ENCODE results near the gene POLA1.

Gene POLA1

DNA sequence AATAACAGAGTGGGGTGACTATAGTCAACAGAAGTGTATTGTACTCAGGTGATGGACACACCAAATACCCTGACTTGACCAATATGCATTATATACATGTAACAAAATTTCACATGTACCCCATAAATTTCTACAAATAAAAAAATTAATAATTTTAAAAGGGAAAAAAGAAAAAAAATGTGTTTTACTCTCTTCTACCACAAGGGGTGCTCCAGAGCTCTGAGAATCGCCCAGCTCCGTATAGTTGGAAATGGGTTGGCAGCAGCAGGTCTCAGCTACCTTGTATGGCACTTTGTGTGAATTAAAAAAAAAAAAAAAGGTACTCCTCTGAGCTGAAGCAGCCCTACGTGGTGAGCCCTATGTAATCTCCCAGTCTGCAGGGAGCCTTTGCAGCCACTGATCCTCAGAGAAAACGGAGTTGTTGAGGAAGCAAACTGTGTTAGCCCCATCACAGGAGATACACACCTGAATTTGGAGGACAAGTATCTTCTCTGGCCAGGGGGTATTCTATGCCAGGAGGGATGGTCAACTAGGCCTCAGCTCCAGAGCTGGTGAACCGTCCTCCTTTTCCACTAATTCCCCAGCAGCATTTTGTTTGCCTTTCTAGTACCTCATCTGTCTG lies 17.2 kb upstream of the POLA1 start:
- DNase-seq, result no peak
- in situ Hi-C loops (cut with HindIII; ENCODE audit: low pct_ligation_motif_present, low pct_unique_long_range_greater_than_20kb, low sequenced_read_pairs), result no loop called here

DNA sequence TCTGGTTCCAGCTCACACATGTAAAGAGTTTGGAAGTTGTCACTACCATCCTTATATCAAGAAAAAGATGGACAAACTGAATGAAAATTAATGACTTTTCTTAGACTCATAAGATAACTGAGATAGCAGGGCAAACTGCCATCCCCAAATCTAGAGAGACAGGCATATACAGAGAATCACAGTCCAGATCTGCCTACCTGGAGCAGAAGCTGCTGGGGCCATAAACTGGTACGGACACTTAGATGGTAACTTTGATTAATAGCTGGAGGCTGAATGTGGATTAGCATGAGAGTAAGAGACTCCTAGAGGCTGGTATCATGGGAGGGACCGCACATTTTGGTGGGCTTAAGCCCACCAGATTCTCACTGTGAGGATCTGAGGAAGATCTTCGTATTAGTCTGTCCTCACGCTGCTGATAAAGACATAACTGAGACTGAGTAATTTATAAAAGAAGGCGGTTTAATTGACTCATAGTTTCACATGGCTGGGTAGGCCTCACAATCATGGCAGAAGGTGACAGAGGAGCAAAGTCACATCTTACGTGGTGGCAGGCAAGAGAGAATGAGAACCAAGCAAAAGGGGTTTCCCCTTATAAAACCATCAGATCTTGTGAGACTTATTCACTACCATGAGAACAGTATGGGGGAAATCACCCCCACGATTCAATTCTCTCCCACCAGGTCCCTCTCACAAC lies 10.8 kb upstream of the POLA1 start:
- no peak for DNase-seq

DNA sequence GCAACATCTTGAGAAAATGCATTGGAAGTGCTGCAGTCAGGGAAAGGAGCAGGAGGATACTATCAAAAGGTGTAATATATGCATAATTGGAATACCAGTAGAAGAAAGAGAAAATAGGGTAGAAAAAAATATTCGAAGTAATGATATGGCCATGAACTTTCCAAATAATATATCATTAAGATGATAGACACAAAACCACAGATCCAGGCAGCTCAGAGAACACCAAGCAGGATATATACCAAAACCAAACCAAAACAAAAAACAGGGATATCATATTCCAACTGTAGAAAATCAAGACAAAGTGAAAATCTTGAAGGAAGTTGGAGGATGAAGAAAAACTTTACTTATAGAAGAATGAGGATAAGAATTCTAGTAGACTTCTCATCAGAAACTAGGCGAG lies 9.7 kb upstream of the POLA1 start:
- in situ Hi-C loops (cut with HindIII; ENCODE audit: low pct_ligation_motif_present, low pct_unique_long_range_greater_than_20kb, low sequenced_read_pairs), result no loop called here

More for the DNA sequence above, 10.8 kb upstream of the POLA1 start:
- in situ Hi-C loops (cut with HindIII; ENCODE audit: low pct_ligation_motif_present, low pct_unique_long_range_greater_than_20kb, low sequenced_read_pairs), result no loop called here

DNA sequence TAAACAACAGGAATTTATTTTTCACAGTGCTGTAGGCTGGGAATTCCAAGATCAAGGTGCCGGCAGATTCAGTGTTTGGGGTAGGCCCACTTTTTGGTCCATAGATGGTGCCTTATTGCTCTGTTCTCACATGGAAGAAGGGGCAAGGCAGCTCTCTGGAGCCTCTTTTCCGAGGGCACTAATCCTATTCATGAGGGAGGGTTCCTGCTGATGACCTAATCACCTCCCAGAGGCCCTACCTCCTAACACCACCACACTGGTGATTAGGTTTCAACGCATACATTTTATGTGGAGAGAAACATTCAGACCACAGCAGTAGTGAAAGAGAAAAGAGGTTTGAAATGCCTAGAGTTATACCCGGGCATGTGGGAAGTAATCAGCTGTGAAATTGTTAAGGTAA lies 1.4 kb upstream of the POLA1 start:
- in situ Hi-C loops (cut with HindIII; ENCODE audit: low pct_ligation_motif_present, low pct_unique_long_range_greater_than_20kb, low sequenced_read_pairs), result no loop called here
- no peak for DNase-seq

More for the DNA sequence above, 9.7 kb upstream of the POLA1 start:
- no peak for DNase-seq

GRCh38 chrX:24694825-24695224 lies 1.1 kb downstream of the POLA1 start:
- in situ Hi-C loops (cut with HindIII; ENCODE audit: low pct_ligation_motif_present, low pct_unique_long_range_greater_than_20kb, low sequenced_read_pairs), result no loop called here
- DNase-seq, result no peak

GRCh38 chrX:24696294-24696693 lies 2.6 kb downstream of the POLA1 start:
- in situ Hi-C loops (cut with HindIII; ENCODE audit: low pct_ligation_motif_present, low pct_unique_long_range_greater_than_20kb, low sequenced_read_pairs), result no loop called here
- DNase-seq, result no peak

GRCh38 chrX:24702362-24703184 lies 8.9 kb downstream of the POLA1 start:
- in situ Hi-C loops (cut with HindIII; ENCODE audit: low pct_ligation_motif_present, low pct_unique_long_range_greater_than_20kb, low sequenced_read_pairs), result no loop called here
- no peak for DNase-seq

GRCh38 chrX:24703185-24703494 lies 9.4 kb downstream of the POLA1 start:
- no peak for DNase-seq
- in situ Hi-C loops (cut with HindIII; ENCODE audit: low pct_ligation_motif_present, low pct_unique_long_range_greater_than_20kb, low sequenced_read_pairs), result no loop called here

DNA sequence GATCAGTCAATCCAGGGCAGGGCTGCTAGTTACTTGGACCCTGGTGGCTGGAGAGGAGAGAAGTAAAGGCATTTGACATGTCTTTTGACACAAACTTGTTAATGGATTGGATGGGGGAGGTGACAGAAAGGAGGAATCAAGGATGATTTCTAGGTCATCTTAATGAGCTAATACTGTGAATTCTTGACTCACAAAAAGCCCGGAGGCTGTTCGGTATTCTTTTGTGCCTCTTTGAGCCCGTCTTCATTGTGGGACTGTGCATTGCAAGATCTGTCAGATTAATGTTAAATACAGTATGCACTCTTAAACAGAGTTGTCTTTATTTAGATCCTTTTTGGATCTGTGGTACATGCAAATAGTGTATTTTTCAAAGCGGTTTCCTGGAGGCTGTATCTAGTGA lies 25.1 kb downstream of the POLA1 start:
- in situ Hi-C loops (cut with HindIII; ENCODE audit: low pct_ligation_motif_present, low pct_unique_long_range_greater_than_20kb, low sequenced_read_pairs), result no loop called here
- DNase-seq, result no peak

DNA sequence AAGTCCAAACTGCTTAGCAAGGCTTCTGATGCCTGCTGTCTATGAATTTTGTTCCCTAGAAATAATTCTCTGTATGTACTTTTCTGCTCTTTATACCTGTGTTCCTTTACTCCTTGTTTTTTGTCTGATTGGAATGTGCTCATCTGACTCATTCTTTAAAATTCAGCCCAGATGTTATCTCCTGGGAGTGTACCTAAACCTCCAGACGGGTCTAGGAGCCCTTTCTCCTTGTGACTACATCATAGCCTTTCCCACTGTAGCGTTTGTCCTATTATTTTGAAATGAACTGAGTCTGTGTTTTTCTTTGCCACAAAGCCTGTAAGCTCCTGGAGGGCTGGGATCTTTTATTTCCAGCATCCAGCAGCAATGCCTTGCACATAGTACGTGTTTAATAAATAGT lies 26.3 kb downstream of the POLA1 start:
- in situ Hi-C loops (cut with HindIII; ENCODE audit: low pct_ligation_motif_present, low pct_unique_long_range_greater_than_20kb, low sequenced_read_pairs), result no loop called here
- no peak for DNase-seq

DNA sequence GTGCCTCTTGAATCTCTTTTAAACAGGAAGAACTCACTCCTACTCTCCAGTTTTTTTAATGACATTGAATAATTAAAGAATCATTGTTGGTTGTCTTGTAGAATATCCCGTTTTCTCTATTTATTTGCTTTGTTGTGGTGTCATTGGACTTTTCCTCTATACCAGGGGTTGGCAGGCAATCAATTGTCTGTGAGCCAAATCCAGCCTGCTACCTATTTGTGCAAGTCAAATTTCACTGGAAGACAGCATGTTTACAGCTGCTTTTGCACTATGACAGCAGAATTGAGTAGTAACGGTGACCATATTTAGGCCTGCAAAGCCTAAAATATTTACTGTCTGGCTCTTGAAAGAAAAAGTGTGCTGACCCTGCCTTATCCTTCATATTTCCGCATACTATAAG lies 34.8 kb downstream of the POLA1 start:
- in situ Hi-C loops (cut with HindIII; ENCODE audit: low pct_ligation_motif_present, low pct_unique_long_range_greater_than_20kb, low sequenced_read_pairs), result no loop called here
- DNase-seq, result no peak

GRCh38 chrX:24732766-24733500 lies 39.2 kb downstream of the POLA1 start:
- in situ Hi-C loops (cut with HindIII; ENCODE audit: low pct_ligation_motif_present, low pct_unique_long_range_greater_than_20kb, low sequenced_read_pairs), result no loop called here
- no peak for DNase-seq

GRCh38 chrX:24741330-24741729 lies 47.6 kb downstream of the POLA1 start:
- in situ Hi-C loops (cut with HindIII; ENCODE audit: low pct_ligation_motif_present, low pct_unique_long_range_greater_than_20kb, low sequenced_read_pairs), result no loop called here
- DNase-seq, result no peak

DNA sequence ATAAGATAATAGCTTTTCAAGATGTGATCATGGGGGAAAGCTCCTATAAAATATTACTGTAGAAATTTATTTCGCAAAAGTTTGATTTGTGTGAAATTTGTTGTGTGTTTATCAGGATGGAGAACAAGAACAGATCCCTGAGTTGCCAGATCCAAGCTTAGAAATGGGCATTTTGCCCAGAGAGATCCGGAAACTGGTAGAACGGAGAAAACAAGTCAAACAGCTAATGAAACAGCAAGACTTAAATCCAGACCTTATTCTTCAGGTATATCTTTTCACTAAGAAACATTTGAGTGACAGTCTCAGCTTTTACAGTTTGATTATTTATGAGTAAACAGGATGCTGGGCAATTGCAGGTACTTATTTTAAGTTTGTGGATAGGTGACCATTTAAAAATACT lies 54.5 kb downstream of the POLA1 start:
- no peak for DNase-seq
- in situ Hi-C loops (cut with HindIII; ENCODE audit: low pct_ligation_motif_present, low pct_unique_long_range_greater_than_20kb, low sequenced_read_pairs), result no loop called here

GRCh38 chrX:24759786-24760185 lies 66.1 kb downstream of the POLA1 start:
- no peak for DNase-seq
- in situ Hi-C loops (cut with HindIII; ENCODE audit: low pct_ligation_motif_present, low pct_unique_long_range_greater_than_20kb, low sequenced_read_pairs), result no loop called here

GRCh38 chrX:24760363-24761000 lies 66.8 kb downstream of the POLA1 start:
- in situ Hi-C loops (cut with HindIII; ENCODE audit: low pct_ligation_motif_present, low pct_unique_long_range_greater_than_20kb, low sequenced_read_pairs), result no loop called here
- no peak for DNase-seq

GRCh38 chrX:24761306-24761705 lies 67.6 kb downstream of the POLA1 start:
- DNase-seq, result no peak
- in situ Hi-C loops (cut with HindIII; ENCODE audit: low pct_ligation_motif_present, low pct_unique_long_range_greater_than_20kb, low sequenced_read_pairs), result no loop called here

- DNase-seq, result no peak
- in situ Hi-C loops (cut with HindIII; ENCODE audit: low pct_ligation_motif_present, low pct_unique_long_range_greater_than_20kb, low sequenced_read_pairs), result no loop called here
These were observed 70.3 kb downstream of the POLA1 start for GRCh38 chrX:24763989-24764388.

DNA sequence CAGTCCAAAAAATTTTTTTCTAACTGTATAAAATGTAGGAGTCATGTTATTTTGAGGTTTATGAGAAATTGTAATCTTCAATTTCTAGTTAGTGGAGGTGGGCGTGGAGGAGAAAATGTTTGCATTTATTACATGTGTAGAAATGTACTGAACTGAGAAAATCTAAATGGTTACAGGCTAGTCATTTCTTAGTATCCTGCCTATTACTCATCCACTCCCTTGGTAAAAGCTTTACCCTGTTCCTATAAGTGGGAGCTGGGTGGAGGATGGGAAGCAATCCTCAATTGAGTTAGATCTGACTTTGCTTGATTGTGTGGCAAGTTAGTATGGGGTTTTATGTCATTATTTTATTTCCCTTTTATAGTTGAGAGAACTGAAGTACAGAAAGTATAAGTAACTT lies 73.8 kb downstream of the POLA1 start:
- in situ Hi-C loops (cut with HindIII; ENCODE audit: low pct_ligation_motif_present, low pct_unique_long_range_greater_than_20kb, low sequenced_read_pairs), result no loop called here
- DNase-seq, result no peak

All from ACHN (cell line).